Panc1 (cell line): Measurements from ENCODE around the gene NR5A1. TPM values are rescaled to one million over a fixed set of nuclear protein-coding genes. Genes with fewer than 3 reads are reported as not detected.

ENCODE experiments used
- ATAC-seq: fragments of 200-7000 bp; cut with Tn5 transposase; 2 replicates; pipeline ENCODE4 v1.9.1; 2020; ENCODE audit warnings: mild to moderate bottlenecking, moderate library complexity
- BruUV-seq: library from RNA; stranded (reverse); fragments of 400-500 nt; replicated peaks from 2 replicates; lab custom pipeline; 2021; lab: Mats Ljungman, UMichigan
- CTCF ChIA-PET: fragments of 300-600 bp; sonication (Branson Sonifier 250); formaldehyde crosslinking; loops from one replicate; lab custom pipeline; 2022; ENCODE audit warnings: antibody characterized with exemption; lab: Charles Lee
- POLR2A ChIA-PET: fragments of 300-600 bp; sonication (Branson Sonifier 250); formaldehyde crosslinking; loops from one replicate; lab custom pipeline; 2022; ENCODE audit warnings: antibody characterized with exemption; lab: Charles Lee
- DNase-seq: peaks from one replicate; pipeline ENCODE4 v3.0.0-alpha.2; 2010; ENCODE audit warnings: low read depth, low spot score
- H3K27ac ChIP-seq: 2 replicates; pipeline ENCODE4 v1.5.1; 2011; ENCODE audit warnings: mild to moderate bottlenecking, low read length, inconsistent platforms
- H3K27me3 ChIP-seq: fragments of 200-500 bp; sonication (Bioruptor generic); 2 replicates; pipeline ENCODE4 v1.6.0; 2014; ENCODE audit warnings: low read length, inconsistent platforms; ENCODE audit not compliant: control insufficient read depth, insufficient read depth
- H3K36me3 ChIP-seq: fragments of 200-500 bp; sonication (Bioruptor generic); 2 replicates; pipeline ENCODE4 v1.5.1; 2014; ENCODE audit warnings: inconsistent platforms, mild to moderate bottlenecking, low read length, moderate library complexity; ENCODE audit not compliant: control insufficient read depth, insufficient read depth
- H3K4me1 ChIP-seq: 2 replicates; pipeline ENCODE4 v1.5.1; 2011; ENCODE audit warnings: inconsistent platforms, mild to moderate bottlenecking, low read length, moderate library complexity; ENCODE audit not compliant: control insufficient read depth, insufficient read depth
- H3K4me3 ChIP-seq, 2 experiments: 2 replicates each; pipeline ENCODE4 v1.5.1; 2011 to 2012; ENCODE audit warnings: low read depth in 2 of 2, low read length in 2 of 2, mild to moderate bottlenecking in 2 of 2, inconsistent platforms in 1 of 2, moderate library complexity in 1 of 2
- H3K9me3 ChIP-seq: fragments of 200-500 bp; sonication (Bioruptor generic); 2 replicates; pipeline ENCODE4 v1.5.1; 2014; ENCODE audit warnings: low read depth, mild to moderate bottlenecking, inconsistent platforms, low read length, moderate library complexity; ENCODE audit not compliant: control insufficient read depth, insufficient read depth
- POLR2AphosphoS5 ChIP-seq: IDR thresholded peaks from 2 replicates; pipeline ENCODE4 v1.6.1; 2012; ENCODE audit warnings: mild to moderate bottlenecking, low read depth, low read length, moderate library complexity
- SIN3A ChIP-seq: IDR thresholded peaks from 2 replicates; pipeline ENCODE4 v1.6.1; 2012; ENCODE audit warnings: low read depth, mild to moderate bottlenecking, low read length, moderate library complexity, borderline replicate concordance; ENCODE audit not compliant: insufficient read depth
- TCF7L2 ChIP-seq: IDR thresholded peaks from 2 replicates; pipeline ENCODE4 v1.6.1; 2011; ENCODE audit warnings: mild to moderate bottlenecking, low read depth, low read length, inconsistent platforms
- in situ Hi-C: cut with HindIII; loops from 2 replicates; pipeline ENCODE4 v1.10.0; 2016; ENCODE audit warnings: low sequenced_read_pairs, low pct_unique_long_range_greater_than_20kb
- intact Hi-C: fragments of 100-400 bp; cut with micrococcal nuclease; formaldehyde crosslinking; loops from one replicate; pipeline ENCODE4 v1.10.0; 2022; ENCODE audit not compliant: unreplicated experiment
- total RNA-seq: library from RNA; stranded (reverse); gene quantifications from one replicate; pipeline ENCODE4 v1.2.1, GENCODE V29; 2021; ENCODE audit not compliant: unreplicated experiment
- TF ChIP-seq, protein P1 (sequence below): fragments of 450-650 bp; IDR thresholded peaks from 2 replicates; pipeline ENCODE4 v1.5.1; 2017; ENCODE audit warnings: mild to moderate bottlenecking
- TF ChIP-seq, protein P2 (sequence below), 2 experiments: IDR thresholded peaks; 2 replicates each; pipeline ENCODE4 v1.6.1; 2011 to 2012; ENCODE audit warnings: low read depth in 2 of 2, control low read depth in 1 of 2, low read length in 1 of 2, mild to moderate bottlenecking in 1 of 2, moderate library complexity in 1 of 2; ENCODE audit not compliant: insufficient read depth in 1 of 2

NR5A1 gene
- total RNA-seq, 1 experiment from 2014 or later, result 2.5 TPM

DNA sequence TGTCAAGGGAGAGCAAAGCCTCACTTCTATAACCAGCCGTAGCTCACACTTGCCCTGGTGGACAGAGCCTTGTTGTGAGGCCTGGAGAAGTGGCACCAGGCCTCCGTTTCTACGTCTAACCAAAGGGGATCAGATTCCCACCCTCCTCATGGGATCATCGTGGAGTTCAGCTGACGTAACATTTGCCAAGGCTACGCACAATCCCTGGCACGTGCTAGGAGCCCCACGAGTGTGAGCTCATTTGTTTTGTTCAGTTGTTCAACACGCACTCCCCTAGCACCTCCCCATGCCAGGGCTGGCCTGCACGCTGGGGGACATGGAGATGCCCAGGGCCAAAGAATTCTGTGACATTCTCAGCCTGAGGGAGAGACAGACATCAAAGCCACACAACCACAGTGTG lies 33.9 kb downstream of the NR5A1 start:
- ATAC-seq (no peak), DNase-seq (no peak)
- TF ChIP-seq POLR2AphosphoS5 (no peak), SIN3A (no peak), TCF7L2 (no peak)
- TF ChIP-seq, protein P1, sequence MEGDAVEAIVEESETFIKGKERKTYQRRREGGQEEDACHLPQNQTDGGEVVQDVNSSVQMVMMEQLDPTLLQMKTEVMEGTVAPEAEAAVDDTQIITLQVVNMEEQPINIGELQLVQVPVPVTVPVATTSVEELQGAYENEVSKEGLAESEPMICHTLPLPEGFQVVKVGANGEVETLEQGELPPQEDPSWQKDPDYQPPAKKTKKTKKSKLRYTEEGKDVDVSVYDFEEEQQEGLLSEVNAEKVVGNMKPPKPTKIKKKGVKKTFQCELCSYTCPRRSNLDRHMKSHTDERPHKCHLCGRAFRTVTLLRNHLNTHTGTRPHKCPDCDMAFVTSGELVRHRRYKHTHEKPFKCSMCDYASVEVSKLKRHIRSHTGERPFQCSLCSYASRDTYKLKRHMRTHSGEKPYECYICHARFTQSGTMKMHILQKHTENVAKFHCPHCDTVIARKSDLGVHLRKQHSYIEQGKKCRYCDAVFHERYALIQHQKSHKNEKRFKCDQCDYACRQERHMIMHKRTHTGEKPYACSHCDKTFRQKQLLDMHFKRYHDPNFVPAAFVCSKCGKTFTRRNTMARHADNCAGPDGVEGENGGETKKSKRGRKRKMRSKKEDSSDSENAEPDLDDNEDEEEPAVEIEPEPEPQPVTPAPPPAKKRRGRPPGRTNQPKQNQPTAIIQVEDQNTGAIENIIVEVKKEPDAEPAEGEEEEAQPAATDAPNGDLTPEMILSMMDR, result no peak
- TF ChIP-seq, protein P2, sequence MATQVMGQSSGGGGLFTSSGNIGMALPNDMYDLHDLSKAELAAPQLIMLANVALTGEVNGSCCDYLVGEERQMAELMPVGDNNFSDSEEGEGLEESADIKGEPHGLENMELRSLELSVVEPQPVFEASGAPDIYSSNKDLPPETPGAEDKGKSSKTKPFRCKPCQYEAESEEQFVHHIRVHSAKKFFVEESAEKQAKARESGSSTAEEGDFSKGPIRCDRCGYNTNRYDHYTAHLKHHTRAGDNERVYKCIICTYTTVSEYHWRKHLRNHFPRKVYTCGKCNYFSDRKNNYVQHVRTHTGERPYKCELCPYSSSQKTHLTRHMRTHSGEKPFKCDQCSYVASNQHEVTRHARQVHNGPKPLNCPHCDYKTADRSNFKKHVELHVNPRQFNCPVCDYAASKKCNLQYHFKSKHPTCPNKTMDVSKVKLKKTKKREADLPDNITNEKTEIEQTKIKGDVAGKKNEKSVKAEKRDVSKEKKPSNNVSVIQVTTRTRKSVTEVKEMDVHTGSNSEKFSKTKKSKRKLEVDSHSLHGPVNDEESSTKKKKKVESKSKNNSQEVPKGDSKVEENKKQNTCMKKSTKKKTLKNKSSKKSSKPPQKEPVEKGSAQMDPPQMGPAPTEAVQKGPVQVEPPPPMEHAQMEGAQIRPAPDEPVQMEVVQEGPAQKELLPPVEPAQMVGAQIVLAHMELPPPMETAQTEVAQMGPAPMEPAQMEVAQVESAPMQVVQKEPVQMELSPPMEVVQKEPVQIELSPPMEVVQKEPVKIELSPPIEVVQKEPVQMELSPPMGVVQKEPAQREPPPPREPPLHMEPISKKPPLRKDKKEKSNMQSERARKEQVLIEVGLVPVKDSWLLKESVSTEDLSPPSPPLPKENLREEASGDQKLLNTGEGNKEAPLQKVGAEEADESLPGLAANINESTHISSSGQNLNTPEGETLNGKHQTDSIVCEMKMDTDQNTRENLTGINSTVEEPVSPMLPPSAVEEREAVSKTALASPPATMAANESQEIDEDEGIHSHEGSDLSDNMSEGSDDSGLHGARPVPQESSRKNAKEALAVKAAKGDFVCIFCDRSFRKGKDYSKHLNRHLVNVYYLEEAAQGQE (IDR thresholded peaks at IDR 0.05; ENCODE audit: insufficient read depth in 1 of 2, low read depth in 2 of 2, low read length in 1 of 2), result no peak
- in situ Hi-C loops, result no loop called here
- Histone ChIP-seq H3K4me3 (no peak overlapping the region), H3K27ac (no peak overlapping the region), H3K9me3 (no peaks in the 10 kb centered on the region), H3K27me3 (no peaks in the 10 kb centered on the region), H3K4me1 (peaks cover 6% of the 10 kb centered on the region; the same call in 1 of the 2 replicates), H3K36me3 (no peaks in the 10 kb centered on the region)
- intact Hi-C loops, result no loop called here
- no TSS peak for BruUV-seq
- POLR2A ChIA-PET, result no interaction called here
- CTCF ChIA-PET, result no interaction called here

GRCh38 chr9:124472770-124473169 lies 34.4 kb downstream of the NR5A1 start:
- H3K9me3 ChIP-seq, result no peaks in the 10 kb centered on the region
- H3K4me1 ChIP-seq, result peaks cover 6% of the 10 kb centered on the region; the same call in 1 of the 2 replicates
- POLR2A ChIA-PET, result no interaction called here
- in situ Hi-C loops (no loop called here), intact Hi-C loops (no loop called here)
- CTCF ChIA-PET, result no interaction called here
- DNase-seq (no peak), ATAC-seq (no peak)
- no peaks in the 10 kb centered on the region for H3K27me3 ChIP-seq
- no TSS peak for BruUV-seq
- no peak overlapping the region for H3K4me3 ChIP-seq
- H3K36me3 ChIP-seq, result no peaks in the 10 kb centered on the region
- no peak overlapping the region for H3K27ac ChIP-seq
- TF ChIP-seq SIN3A (no peak), POLR2AphosphoS5 (no peak), TCF7L2 (no peak)
- TF ChIP-seq, protein P2 (IDR thresholded peaks at IDR 0.05; ENCODE audit: insufficient read depth in 1 of 2, low read depth in 2 of 2, low read length in 1 of 2), result no peak
- TF ChIP-seq, protein P1, result no peak
